ENCODE measurements around the gene ADPRH. TPM values are rescaled to one million over a fixed set of nuclear protein-coding genes. Genes with fewer than 3 reads are reported as not detected.

The ADPRH gene
- polyA plus RNA-seq, 3 donors: 10.6 to 37.8 (median 31.5) TPM

DNA sequence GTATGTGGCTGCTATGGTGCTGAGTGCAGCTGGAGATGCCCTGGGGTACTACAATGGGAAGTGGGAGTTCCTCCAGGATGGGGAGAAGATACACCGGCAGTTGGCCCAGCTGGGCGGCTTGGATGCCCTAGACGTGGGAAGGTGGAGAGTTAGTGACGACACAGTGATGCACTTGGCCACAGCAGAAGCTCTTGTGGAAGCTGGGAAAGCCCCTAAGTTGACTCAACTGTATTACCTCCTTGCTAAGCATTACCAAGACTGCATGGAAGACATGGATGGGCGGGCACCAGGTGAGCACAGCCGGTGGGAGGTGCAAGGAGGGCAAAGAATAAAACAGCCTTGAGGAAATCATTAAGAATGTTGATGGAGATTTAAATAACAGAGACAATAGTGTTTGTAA lies 2.9 kb downstream of the ADPRH start:
- peak; percentile 35 to 88 (median 46) for DNase-seq
- H3K4me2 ChIP-seq (replicated peaks; ENCODE audit: extremely low read depth, low read length, poor library complexity, severe bottlenecking): no peak overlapping the region
- Mint-ChIP-seq H3K27ac (peak overlapping the region in 4 of 7 donors; percentile 25 to 82 (median 62)), H3K36me3 (peaks cover 17 to 26% of the 10 kb centered on the region in 2 donors), H3K4me3 (no peak overlapping the region), H3K4me1 (peaks cover 47% of the 10 kb centered on the region), H3K27me3 (ENCODE audit: low read depth in 3 of 3) (no peaks in the 10 kb centered on the region), H3K9me3 (peaks cover 0 to 2% (median 0%) of the 10 kb centered on the region in 7 donors)
- intact Hi-C loops (cut with micrococcal nuclease): loop anchor here in 1 of 2 donors (10.0 kb wide), 1 partner anchor 63 kb away; no protein-coding TSS in a partner anchor
- 90% methylated on average over 3 of the region's 6 CpGs for WGBS (ENCODE audit: insufficient coverage)
- no peak overlapping the region for H2AFZ ChIP-seq (ENCODE audit: insufficient read depth, low read depth, low read length, poor library complexity, severe bottlenecking)
- no peaks in the 10 kb centered on the region for H3K36me3 ChIP-seq (replicated peaks in 1 of 2; ENCODE audit: control insufficient read depth in 1 of 2, insufficient read depth in 2 of 2, low read length in 2 of 2)
- TF ChIP-seq, protein P1, sequence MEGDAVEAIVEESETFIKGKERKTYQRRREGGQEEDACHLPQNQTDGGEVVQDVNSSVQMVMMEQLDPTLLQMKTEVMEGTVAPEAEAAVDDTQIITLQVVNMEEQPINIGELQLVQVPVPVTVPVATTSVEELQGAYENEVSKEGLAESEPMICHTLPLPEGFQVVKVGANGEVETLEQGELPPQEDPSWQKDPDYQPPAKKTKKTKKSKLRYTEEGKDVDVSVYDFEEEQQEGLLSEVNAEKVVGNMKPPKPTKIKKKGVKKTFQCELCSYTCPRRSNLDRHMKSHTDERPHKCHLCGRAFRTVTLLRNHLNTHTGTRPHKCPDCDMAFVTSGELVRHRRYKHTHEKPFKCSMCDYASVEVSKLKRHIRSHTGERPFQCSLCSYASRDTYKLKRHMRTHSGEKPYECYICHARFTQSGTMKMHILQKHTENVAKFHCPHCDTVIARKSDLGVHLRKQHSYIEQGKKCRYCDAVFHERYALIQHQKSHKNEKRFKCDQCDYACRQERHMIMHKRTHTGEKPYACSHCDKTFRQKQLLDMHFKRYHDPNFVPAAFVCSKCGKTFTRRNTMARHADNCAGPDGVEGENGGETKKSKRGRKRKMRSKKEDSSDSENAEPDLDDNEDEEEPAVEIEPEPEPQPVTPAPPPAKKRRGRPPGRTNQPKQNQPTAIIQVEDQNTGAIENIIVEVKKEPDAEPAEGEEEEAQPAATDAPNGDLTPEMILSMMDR (IDR thresholded peaks at IDR 0.05): no peak
- H3K4me3 ChIP-seq (replicated peaks in 1 of 3; ENCODE audit: low read depth in 2 of 3, low read length in 3 of 3): no peak overlapping the region
- H3K9me3 ChIP-seq (replicated peaks in 1 of 2; ENCODE audit: control insufficient read depth in 1 of 2, insufficient read depth in 1 of 2, low read length in 2 of 2): no peaks in the 10 kb centered on the region
- no peaks in the 10 kb centered on the region for H4K20me1 ChIP-seq (ENCODE audit: insufficient read depth, low read length)
- H3K9ac ChIP-seq (ENCODE audit: insufficient read depth, low read length, poor library complexity, severe bottlenecking): no peak overlapping the region
- H3K4me1 ChIP-seq (ENCODE audit: control insufficient read depth in 1 of 2, insufficient read depth in 2 of 2, low read length in 2 of 2): peaks cover 44 to 55% of the 10 kb centered on the region in 2 donors
- H3K27ac ChIP-seq (ENCODE audit: low read depth in 1 of 2, low read length in 2 of 2): peak overlapping the region in 1 of 2 donors; percentile 28
- no peaks in the 10 kb centered on the region for H3K79me2 ChIP-seq (ENCODE audit: insufficient read depth, low read length)
- H3K27me3 ChIP-seq (ENCODE audit: control insufficient read depth in 2 of 2, insufficient read depth in 2 of 2, low read length in 2 of 2): no peaks in the 10 kb centered on the region

DNA sequence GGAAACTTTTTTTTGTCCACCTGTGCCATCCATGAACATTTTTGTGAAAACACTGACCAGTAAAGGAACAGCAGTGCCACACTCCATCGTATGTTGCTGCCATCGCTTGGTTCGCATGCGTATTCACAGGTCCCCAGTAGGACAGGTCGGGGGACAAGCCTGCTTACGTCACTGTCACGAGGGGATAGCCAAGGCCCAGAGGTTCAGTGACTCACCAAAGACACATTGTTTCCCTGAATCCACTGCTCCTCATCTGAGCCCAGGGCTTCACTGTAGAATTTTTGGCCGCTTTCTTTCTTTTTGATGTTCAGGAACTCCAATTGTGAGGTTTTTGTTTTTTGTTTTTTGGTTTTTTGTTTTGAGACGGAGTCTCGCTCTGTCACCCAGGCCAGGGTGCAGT lies 5.9 kb downstream of the ADPRH start:
- H3K9me3 Mint-ChIP-seq: peaks cover 0 to 2% (median under 1%) of the 10 kb centered on the region in 7 donors
- no peak overlapping the region for H3K4me3 Mint-ChIP-seq
- peak overlapping the region; percentile 73 to 90 (median 85) for H3K27ac Mint-ChIP-seq
- H3K4me1 Mint-ChIP-seq: peaks cover 67% of the 10 kb centered on the region
- Histone ChIP-seq H3K79me2 (ENCODE audit: insufficient read depth, low read length) (no peaks in the 10 kb centered on the region), H4K20me1 (ENCODE audit: insufficient read depth, low read length) (no peaks in the 10 kb centered on the region), H3K4me3 (replicated peaks in 1 of 3; ENCODE audit: low read depth in 2 of 3, low read length in 3 of 3) (no peak overlapping the region), H3K9ac (ENCODE audit: insufficient read depth, low read length, poor library complexity, severe bottlenecking) (no peak overlapping the region), H3K27ac (ENCODE audit: low read depth in 1 of 2, low read length in 2 of 2) (peak overlapping the region; percentile 45 to 84), H3K4me2 (replicated peaks; ENCODE audit: extremely low read depth, low read length, poor library complexity, severe bottlenecking) (no peak overlapping the region), H3K4me1 (ENCODE audit: control insufficient read depth in 1 of 2, insufficient read depth in 2 of 2, low read length in 2 of 2) (peaks cover 61 to 70% of the 10 kb centered on the region in 2 donors), H3K36me3 (replicated peaks in 1 of 2; ENCODE audit: control insufficient read depth in 1 of 2, insufficient read depth in 2 of 2, low read length in 2 of 2) (no peaks in the 10 kb centered on the region), H3K27me3 (ENCODE audit: control insufficient read depth in 2 of 2, insufficient read depth in 2 of 2, low read length in 2 of 2) (no peaks in the 10 kb centered on the region), H3K9me3 (replicated peaks in 1 of 2; ENCODE audit: control insufficient read depth in 1 of 2, insufficient read depth in 1 of 2, low read length in 2 of 2) (no peaks in the 10 kb centered on the region), H2AFZ (ENCODE audit: insufficient read depth, low read depth, low read length, poor library complexity, severe bottlenecking) (no peak overlapping the region)
- WGBS (ENCODE audit: insufficient coverage): 76% methylated on average over 6 of the region's 10 CpGs
- no peaks in the 10 kb centered on the region for H3K27me3 Mint-ChIP-seq (ENCODE audit: low read depth in 3 of 3)
- TF ChIP-seq, protein P1 (IDR thresholded peaks at IDR 0.05): no peak
- intact Hi-C loops (cut with micrococcal nuclease): loop anchor here in 1 of 2 donors (10.0 kb wide), 1 partner anchor 60 kb away; no protein-coding TSS in a partner anchor
- DNase-seq: peak in 1 of 3 donors; percentile 67
- H3K36me3 Mint-ChIP-seq: peaks cover 18 to 31% of the 10 kb centered on the region in 2 donors

All from CD14-positive monocyte (primary cell).